Hypothalamus (tissue), 51 donors: ENCODE measurements around the gene CHRM1.

Experiments
- DNase-seq, 51 donors: peaks; one replicate each; lab custom pipeline; 2025; lab: John Stamatoyannopoulos, UW

CHRM1 gene

DNA sequence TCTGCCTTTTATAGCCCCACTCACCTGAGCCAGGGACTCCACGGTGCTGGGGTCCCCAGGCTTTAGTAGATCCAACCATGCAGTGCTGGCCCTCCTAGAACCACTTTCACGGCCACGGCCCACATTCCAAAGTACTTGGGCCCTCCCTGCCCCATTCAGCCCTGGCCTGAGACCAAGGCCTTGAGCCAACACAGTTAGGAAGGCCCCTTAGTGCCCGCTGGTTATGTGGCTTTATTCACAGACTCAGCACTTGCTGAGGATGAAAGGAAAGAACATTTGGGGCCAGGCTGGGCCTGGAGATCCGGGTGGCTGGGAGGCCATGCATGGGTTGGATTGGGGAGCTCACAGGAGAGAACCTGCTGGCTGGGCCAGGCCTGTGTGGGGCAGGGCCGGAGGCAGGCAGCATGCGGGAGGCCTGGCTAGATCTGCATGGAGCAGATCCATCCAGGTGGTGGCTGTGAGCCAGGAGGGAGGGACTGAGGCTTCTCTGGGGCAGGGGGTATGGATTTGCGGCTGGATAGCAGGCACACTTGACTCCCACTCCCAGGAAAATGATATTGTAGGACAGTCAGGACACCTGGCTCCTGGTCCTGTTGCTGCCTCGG, 12.6 kb downstream of the CHRM1 start:
- DNase-seq = peak in 2 of 51 donors; percentile 26 to 37

DNA sequence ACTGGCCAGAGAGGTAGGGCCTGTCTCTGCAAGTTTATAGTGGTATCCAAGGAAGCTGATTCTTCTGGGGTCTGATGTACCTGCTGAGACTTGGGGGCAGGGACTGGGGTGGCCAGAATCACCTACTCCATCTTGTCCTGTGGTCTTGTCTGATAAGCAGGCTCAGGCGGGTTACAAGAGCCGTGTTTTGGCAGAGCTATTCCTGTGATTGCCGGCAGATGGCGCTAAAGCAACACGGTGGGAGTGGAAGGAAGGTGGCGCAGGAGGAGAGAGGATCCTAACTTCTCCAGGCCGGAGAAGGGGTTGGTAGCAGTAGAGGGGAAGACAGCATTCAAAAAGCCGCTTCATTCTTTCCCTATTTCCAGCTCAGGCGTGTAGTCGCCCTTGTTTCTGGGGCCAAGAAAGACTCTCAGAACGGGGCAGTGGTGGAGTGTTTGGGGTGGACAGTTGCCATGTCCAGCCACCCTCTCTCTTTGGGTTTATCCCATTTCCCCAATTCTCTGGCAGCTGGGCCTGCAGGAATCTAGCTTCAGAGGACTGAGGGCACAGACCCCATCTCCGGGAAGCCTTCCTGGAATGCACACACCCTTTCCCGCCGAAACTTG, 15.1 kb downstream of the CHRM1 start:
- peak in 49 of 51 donors; percentile 9 to 89 (median 69) for DNase-seq

DNA sequence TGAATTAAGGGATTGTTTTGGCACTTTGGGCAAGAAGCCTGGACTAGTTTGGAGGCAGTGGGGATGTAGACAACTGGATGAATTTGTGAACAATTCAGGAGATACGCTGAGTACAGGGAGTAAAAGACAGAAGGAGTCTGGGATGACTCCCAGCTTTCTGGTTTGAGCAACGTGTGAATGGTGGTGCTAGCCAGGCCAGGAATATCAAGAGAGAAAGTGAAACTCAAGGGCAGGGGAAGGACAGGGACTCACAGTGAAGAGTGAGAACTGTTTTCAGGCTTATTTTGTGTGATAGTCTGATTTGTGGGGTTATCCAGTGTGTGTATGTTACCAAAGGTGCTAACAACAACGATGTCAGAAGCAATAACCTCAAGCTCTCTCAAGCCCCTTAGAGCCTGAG, 15.9 kb downstream of the CHRM1 start:
- no peak for DNase-seq

DNA sequence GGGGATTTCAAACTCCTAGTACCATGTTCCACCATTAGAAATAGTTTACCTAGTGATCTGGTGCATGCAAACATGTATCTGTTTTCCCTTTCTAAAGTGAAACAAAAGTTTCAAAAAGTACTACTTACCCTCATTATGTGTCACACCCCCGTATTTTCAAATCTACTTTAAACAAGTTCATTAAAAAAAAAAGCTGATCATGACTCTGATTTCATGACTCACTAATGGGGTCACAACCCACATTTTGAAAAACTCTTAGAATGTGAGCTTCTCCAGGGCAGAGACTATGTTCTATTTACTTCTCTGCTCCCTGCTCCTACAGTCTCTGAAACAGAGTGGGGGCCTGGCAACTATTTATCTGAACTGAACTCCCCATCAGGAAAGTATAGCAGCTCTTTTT, 18.2 kb downstream of the CHRM1 start:
- no peak for DNase-seq

DNA sequence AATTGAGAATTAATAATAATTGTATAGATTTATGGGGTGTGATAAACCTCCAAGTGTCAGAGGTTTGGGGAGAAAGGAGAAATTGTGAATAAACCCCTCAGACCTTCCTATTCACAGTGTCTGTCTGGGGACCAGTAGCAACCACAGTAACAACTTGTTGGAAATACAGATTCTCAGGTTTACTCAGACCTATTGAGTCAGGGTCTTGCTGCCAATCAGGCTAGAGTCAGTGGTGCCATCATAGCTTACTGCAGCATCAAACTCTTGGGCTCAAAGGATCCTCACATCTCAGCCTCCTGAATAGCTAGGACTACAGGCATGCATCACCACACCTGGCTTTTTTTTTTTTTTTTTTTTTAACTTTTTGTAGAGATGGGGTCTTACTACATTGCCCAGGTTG, 23.1 kb downstream of the CHRM1 start:
- no peak for DNase-seq

DNA sequence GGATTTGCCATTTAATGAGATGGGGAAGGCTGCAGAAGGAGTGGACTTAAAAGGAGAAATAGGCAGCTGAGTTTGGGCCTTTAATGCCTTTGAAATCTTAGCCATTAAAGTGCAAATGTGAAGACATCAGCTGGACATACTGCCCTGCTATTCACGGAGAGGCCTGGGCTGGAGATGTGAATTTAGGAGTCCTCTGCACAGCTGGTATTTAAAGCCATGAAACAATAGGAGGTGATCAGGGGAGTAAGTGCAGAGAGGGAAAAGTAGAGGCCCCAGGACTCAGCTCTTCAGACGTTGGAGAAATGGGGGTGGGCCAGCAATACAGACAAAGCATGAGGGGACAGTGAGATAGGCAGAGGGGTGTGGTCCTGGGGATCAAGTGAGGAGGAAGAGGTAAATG, 23.9 kb downstream of the CHRM1 start:
- DNase-seq = no peak

DNA sequence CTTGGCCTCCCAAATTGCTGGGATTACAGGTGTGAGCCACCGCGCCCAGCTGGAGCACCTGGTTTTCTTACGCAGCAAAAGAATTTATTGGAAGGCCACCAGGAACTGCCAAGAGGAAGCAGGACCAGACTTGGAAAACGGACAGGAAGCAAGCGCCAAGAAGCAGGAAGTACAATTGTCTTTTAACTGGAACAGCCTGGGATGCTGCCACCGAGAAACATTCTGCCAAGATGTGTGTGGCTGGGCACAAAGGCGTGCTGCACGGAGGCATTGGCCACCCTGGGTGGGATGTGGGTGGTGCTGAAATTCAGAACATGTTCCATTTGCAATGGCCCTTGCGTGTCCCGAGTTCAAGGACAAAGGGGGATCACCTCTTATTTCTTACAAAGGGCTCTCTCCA, 25.1 kb downstream of the CHRM1 start:
- peak in 15 of 51 donors; percentile 6 to 63 (median 29) for DNase-seq

DNA sequence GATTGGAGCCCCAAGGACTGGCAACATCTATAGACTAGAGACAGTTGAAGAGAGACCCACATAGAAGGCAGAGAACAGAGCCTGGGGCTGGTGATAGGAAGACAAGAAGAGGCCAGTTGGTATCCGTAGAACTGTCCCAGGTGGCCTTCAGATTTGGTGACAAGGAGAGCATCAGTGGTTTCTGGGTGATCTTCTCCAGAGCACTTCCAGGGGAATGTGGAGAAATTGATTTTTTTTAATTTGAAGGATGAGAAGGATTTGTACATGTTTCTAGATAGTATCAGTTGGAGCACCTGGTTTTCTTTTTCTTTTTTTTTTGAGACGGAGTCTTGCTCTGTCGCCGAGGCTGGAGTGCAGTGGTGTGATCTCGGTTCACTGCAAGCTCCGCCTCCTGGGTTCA, 25.7 kb downstream of the CHRM1 start:
- DNase-seq = no peak

DNA sequence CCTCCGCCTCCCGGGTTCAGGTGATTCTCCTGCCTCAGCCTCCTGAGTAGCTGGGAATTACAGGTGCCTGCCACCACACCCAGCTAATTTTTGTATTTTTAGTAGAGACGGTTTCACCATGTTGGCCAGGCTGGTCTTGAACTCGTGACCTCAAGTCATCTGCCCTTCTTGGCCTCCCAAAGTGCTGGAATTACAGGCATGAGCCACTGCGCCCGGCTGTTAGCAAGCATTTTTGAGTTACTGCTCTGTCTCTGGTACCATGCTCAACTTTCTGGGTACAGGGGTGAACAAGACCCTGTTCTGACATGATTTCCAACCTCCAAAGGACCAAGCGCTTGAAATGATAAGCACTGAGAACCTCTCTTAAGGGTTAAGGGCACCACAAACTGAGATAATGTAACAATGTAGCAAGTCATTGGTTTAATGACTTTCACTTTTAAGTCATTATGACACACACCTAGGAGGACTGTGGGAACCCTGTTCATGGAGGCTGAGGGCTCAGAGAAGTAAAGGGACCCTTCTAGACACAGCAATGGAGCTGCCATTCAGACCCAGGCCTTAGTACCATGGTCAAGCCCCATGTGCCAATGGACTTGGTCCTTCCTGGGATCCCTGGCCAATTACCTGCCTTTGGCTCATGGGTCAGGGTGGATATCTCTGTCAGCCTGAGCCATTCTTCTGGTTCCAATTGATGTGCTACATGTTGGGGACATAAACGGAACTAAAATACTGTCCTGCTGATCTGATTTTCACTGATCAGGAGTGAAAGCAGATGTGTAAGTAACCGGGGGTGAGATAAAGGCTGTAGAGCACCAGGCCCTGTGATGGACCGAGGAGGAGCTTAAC, 28.9 kb downstream of the CHRM1 start:
- DNase-seq = no peak

DNA sequence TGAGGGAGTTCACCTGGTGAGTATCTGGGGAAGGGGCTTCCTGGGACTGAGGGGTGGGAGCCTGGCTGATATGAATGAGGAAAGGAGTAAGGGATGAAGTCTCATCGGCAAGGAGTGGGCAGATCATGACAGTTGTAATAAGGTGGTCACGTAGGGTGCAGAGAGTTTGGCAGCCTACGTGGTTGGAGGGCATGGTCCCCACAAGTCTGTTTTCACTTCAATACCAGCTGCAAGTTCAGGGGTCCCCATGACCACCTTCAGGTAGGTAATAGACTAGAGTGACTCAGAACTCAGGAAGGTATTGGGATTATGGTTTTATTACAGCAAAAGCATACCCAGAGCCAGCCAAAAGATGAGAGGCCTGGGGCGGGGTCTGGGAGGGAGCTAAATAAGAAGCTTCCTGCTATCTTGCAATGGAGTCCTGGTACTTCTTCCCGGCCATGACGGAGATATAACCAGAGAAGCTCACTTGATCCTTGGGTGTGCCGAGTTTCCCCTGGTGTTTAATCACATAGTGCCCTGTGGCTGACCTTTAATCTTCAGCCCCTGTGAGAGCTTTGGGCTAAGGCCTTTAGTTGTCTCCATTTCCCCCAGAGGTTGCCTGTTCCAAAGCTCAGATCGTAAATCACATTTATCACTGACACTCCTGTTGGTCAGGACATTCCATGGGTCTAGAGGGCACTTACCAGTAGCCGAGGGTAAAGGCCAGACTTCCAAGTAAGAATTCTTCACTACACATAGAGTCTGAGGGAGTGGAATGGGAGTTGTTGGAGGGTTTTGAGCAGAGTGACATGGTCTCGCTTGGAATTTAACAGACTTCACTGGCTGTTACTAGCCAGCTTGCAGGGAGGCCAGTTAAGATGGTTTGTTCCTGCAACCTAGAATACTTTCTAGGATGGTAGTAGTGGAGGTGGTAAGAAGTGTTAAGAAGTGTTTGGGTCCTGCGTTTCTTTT, 31.4 kb downstream of the CHRM1 start:
- DNase-seq = no peak

DNA sequence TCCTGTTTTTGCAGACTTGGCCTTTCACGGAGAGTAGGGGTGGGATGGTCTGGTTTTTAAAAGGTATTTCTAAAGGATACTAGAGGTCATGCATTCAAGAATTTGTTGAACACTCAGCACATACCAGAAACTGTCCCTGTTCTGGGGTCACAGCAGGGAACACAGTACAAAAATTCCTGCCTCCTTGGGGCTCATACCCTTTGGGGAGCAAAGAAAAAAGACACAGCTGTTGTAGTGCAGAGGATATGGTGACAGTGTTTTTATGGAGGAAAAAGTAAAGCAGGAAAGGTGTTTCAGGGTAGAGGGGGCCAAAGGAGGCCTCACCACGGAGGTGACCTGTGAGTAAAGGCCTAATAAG, 32.1 kb downstream of the CHRM1 start:
- no peak for DNase-seq

DNA sequence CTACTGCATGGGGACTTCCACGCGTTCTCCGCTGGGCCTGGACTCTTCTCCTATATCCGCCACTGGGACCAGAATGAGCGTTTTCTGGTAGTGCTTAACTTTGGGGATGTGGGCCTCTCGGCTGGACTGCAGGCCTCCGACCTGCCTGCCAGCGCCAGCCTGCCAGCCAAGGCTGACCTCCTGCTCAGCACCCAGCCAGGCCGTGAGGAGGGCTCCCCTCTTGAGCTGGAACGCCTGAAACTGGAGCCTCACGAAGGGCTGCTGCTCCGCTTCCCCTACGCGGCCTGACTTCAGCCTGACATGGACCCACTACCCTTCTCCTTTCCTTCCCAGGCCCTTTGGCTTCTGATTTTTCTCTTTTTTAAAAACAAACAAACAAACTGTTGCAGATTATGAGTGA, 32.8 kb downstream of the CHRM1 start:
- no peak for DNase-seq

DNA sequence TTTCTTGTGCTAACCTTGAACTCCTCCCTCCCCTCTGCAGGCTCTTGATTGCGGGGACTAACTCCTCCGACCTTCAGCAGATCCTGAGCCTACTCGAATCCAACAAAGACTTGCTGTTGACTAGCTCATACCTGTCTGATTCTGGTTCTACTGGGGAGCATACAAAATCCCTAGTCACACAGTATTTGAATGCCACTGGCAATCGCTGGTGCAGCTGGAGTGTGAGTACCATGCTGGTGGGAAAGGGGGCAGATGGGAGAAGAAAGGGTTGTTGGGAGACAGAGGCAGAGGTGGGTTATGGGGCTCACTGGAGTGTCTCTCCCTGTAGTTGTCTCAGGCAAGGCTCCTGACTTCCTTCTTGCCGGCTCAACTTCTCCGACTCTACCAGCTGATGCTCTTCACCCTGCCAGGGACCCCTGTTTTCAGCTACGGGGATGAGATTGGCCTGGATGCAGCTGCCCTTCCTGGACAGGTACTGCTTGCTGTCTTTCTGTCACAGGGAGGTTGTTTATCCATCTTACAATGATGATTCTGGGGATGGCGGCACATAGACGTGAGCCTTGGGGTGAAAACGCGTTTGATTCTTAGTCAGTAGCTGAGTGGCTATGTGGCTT, 35.9 kb downstream of the CHRM1 start:
- DNase-seq = no peak

DNA sequence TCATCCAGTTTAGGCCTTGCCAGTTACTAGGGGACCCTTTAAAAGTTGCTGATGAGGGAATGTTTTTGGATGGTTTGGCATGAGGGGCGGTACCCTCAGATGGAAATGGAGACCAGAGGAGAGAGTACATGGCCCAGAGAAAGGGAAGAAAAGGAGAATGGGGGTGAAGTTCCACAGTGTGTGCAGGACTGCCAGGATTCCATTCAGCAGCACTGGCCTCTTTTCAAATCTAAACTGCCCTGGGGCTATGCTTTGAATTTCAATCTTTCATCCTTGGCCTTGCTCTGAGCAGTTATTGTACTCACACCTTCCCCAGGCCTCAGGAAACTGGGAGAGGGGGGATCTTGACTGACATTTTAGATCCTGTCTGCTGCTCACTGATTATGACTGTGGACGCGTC, 37.5 kb downstream of the CHRM1 start:
- peak in 14 of 51 donors; percentile 10 to 47 (median 34) for DNase-seq

DNA sequence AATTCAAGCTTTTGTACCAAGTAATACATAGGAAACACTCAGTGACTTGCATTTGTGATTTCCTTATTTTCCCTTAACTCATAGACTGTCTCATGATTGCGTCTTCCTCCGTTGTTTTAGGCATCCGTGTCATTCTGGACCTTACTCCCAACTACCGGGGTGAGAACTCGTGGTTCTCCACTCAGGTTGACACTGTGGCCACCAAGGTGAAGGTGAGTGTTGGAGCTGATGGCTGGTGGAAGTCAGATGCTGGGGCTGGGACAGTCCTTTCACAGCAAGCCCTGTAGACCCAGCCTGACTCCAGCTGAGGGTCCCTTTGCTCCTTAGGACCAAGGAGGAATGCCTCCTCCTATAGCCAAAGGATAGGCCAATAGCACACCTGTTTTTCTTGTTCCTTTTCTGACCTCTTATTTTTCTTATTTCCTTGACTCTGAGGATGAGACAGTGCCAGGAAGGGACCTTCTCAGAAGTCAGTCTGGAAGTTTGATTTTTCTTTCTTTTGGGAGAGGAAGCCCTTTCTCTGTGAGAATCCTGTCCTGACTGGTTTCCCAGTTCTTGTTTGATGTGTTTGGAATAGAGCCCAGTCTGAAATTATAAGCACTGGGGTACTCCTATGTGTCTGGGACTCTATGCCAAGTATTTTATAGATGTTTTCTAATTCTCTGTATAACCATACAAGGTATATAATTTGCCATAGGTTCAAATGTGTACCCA, 38.2 kb downstream of the CHRM1 start:
- DNase-seq = no peak

DNA sequence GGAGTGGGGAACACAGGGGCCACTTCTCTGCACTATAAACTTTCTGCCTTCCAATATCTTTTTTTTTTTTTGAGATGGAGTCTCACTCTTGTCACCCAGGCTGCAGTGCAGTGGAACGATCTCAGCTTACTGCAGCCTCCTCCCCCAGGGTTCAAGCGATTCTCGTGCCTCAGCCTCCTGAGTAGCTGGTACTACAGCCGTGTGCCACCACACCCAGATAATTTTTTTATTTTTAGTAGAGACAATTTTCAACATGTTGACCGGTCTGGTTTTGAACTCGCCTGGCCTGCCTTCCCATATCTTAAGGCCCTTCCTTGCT, 38.8 kb downstream of the CHRM1 start:
- DNase-seq = no peak

DNA sequence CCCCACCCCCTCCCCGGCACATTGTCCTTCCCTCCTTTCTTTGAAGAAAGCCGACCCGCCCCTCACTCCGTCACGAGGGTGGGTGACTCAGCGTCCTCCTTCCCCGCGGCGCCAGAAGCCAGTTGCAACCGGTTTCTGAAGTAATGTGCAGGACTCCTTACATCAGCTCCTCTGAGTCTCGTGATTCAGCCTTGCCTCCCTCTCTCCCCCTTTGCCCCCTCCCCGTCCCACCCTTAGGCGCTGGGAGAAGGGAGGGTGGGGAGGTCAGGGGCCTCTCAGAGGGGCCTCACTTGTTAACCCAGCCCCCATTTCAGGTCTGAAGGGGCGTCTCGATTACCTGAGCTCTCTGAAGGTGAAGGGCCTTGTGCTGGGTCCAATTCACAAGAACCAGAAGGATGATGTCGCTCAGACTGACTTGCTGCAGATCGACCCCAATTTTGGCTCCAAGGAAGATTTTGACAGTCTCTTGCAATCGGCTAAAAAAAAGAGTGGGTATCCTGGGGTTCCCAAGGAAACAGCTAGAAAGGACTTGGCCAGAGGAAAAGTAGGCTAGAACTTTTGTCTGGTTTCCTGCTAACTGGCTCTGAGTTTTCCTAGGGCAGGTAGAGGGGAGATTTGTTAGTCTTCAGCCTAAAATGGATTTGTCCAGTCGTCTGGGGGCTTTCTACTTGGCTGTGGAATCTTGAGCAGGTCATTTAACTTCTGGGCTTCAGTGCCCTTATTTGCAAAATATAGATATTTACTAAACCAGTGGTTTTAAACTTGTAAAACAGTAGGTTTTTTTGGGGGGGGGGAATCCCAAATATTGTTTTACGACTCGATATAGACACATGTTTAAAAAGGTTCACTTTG, 39.4 kb downstream of the CHRM1 start:
- peak in 49 of 51 donors; percentile 59 to 96 (median 83) for DNase-seq

DNA sequence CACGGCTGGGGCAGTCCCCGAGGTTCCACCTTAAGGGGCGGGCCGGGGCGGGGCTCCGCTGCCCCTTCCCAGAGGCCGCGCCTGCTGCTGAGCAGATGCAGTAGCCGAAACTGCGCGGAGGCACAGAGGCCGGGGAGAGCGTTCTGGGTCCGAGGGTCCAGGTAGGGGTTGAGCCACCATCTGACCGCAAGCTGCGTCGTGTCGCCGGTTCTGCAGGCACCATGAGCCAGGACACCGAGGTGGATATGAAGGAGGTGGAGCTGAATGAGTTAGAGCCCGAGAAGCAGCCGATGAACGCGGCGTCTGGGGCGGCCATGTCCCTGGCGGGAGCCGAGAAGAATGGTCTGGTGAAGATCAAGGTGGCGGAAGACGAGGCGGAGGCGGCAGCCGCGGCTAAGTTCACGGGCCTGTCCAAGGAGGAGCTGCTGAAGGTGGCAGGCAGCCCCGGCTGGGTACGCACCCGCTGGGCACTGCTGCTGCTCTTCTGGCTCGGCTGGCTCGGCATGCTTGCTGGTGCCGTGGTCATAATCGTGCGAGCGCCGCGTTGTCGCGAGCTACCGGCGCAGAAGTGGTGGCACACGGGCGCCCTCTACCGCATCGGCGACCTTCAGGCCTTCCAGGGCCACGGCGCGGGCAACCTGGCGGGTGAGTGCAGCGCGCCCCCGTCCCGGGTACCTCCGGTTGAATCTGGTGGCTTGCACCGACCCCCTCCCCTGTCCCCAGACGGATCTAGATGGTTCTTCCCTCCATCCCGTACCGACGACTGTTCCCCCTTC, 40.2 kb downstream of the CHRM1 start, which contains the start of gene SLC3A2:
SLC3A2 (plus strand) TSS at position 94 of the 776 bp plus-strand sequence; CDS start at position 222, 128 bp downstream.
- peak; percentile 59 to 96 (median 84) for DNase-seq
